GM19468 (cell line): Measurements from ENCODE around the gene MAP3K5.
"Not testable (repeated sequence)": the region's sequence is repeated elsewhere in the genome, so short reads cannot be mapped to it uniquely, and the experiment has no call there.

ENCODE experiments used
- ATAC-seq: cut with Tn5 transposase; IDR thresholded peaks from one replicate; pipeline ENCODE4 v1.9.1; 2021; ENCODE audit warnings: mild to moderate bottlenecking, moderate library complexity, moderate number of reproducible peaks; ENCODE audit not compliant: unreplicated experiment; ENCODE audit errors: extremely low read depth

MAP3K5 gene

GRCh38 chr6:136775081-136775480 lies 17.2 kb downstream of the MAP3K5 start:
- ATAC-seq: no peak

DNA sequence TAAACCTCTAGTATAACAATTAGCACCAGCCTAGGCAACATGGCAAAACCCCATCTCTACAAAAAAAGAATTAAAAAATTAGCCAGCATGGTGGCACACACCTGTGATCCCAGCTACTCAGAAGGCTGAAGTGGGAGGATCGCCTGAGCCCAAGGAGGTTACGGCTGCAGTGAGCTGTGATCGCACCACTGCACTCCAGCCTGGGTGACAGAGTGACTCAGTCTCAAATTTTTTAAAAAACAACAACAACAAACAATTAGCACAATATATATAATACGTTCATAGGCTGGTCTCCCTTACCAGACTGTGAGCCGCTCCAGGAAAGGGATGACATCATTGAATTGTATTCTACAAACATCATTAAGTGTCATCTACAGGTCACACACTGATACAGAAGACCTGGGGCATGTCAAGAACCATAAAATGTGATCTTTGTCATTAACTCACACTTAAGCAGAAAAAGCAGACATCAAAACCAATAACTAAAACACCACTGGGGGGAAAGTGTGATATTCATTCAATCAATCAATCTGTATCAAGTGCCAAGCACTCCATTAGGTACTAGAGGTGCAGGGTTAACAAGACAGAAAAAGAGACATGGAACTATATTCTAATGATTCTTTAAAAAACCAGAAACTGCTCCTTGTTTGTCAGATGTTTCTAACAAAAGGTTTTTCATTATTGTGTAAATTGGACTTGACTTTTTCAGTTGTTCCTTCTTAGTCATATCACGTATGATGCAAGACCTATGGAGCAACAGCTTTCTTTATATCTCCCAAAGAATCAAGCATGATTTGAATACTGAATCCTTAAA lies 17.8 kb downstream of the MAP3K5 start:
- ATAC-seq: no peak

- ATAC-seq: no peak
Measured at GRCh38 chr6:136773473-136773796, 18.8 kb downstream of the MAP3K5 start.

GRCh38 chr6:136772685-136773472 lies 19.4 kb downstream of the MAP3K5 start:
- ATAC-seq: peak; percentile 51

- ATAC-seq: no peak
Measured at GRCh38 chr6:136771306-136771705, 21.0 kb downstream of the MAP3K5 start.

- no peak for ATAC-seq
Measured at GRCh38 chr6:136769759-136770158, 22.5 kb downstream of the MAP3K5 start.

GRCh38 chr6:136769124-136769523 lies 23.2 kb downstream of the MAP3K5 start:
- no peak for ATAC-seq

- no peak for ATAC-seq
Measured at GRCh38 chr6:136767570-136768309, 24.5 kb downstream of the MAP3K5 start.

DNA sequence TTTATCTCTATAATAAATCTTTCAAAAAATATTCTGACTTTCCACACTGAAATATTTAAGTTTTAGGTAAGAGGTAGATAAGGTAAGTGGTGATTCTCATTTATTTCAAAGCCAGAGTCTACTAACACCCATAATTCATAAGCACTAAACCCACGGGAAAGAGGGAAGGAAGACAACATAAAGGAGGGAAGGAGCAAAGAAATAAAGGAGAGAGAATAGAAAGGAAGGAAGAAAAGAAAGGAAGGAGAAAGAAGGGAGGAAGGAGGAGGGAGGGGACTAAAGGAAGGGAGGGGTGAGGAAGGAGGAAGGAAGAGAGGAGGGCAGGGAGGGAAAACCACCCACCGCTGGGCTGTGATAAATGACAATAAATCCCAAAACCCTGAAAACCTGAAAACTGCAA lies 25.2 kb downstream of the MAP3K5 start:
- no peak for ATAC-seq

GRCh38 chr6:136766274-136766673 lies 26.0 kb downstream of the MAP3K5 start:
- no peak for ATAC-seq

DNA sequence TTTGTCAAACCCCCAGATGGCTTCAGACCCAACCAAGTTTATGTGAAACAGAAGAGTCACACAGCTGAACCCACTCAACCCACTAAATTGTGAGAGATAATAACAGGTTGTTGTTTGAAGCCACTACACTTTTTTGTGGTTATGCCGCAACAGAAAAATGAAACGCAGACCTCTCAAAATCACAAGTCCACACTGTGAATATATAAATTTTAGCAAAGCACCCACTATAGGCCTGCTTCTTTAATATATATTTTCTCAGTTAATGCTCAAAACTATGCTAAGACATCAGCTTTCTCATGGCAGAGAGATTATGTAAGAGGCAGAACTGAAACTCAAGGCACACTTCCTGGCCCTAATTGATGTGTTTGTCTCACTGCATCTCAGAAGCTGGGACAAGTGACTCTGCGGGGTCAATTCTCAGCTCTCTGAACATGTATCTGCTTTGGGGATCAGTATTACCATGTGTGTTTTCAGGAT lies 27.7 kb downstream of the MAP3K5 start:
- peak; percentile 14 for ATAC-seq

- ATAC-seq: peak; percentile 12
Measured at GRCh38 chr6:136763716-136764516, 28.4 kb downstream of the MAP3K5 start.

DNA sequence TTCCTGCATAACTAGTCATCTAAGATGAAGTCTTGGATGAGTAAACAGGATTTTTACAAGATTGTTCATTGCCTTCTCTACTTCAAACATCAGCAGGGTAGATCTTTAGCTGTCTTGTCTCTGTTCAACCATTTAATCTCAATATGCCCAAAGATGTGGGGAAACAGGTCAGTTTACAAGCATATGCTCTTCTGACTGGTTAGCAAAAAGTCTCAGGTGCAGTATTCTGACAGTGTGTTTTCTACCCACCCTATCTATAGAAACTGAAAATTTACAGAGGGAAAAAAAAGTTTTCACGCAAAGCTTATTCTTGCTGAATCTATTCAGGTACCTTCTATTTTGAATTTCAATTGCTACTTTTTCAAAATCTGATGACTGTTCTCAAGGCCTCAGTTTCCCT lies 29.0 kb downstream of the MAP3K5 start:
- ATAC-seq: no peak

DNA sequence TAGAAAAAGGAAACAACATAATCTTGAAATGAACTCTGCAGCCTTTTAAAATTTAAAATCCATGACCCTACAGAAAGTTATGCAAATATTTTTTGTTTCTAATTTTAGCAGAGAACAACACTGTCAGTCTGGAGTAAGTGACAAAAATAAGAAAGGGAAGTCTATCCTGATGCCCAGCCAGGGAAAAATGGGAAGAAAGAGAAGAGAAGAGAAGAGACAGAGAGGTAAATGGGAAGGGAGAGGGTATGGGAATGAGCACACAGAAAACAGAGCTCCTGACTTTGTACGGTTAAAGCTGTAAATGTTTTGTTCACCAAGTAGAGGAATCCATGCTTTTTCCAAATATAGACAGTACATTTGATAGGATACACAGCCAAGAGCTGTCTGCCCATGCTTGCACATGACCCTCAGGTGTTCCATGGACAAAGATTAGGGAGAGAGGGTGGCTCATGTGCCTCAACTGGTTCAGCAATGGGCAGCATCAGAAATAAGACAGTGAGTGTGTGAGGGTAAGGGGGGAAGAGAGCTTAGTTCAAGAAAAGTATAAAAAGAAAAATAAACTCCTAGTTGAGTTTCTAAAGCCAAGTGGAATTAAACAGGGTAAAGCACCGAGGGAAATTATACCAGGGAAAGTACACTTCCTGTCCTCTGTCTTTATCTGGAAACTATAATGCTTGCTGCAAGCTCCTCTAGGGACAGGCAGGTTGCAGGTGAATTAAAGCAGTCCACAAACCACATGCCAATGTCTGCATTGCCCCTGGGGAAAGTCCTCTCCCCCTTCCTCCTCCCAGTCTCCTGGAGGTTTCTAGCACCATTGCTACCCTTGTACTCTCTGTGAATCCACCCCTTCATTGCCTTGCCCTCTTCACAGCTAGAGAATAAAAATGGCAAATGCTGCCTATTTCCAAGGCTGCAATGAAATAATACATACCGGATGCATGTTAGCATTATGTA lies 30.0 kb downstream of the MAP3K5 start:
- ATAC-seq: no peak

- no peak for ATAC-seq
Measured at GRCh38 chr6:136761227-136761922, 30.9 kb downstream of the MAP3K5 start.

- ATAC-seq: not testable (repeated sequence)
Measured at GRCh38 chr6:136760781-136761180, 31.5 kb downstream of the MAP3K5 start.

DNA sequence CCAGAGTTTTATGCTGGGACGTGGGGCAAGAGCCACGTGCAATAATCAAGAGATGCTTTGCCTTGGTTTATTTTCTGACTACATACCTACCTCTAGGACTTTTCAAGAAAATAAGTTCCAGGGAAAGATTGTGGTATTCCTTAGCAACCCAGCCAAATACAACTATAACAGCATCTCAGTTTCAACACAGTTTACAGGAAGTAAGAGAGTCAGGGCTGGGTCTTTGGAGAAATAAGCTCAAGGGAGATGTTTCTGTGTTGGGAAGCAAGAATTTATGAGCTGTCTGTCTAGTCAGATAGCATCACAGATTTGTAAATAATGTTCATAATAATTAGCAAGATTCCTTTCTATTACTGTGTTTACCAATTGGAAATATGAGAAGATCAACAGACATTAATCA lies 35.1 kb downstream of the MAP3K5 start:
- ATAC-seq: no peak

- ATAC-seq: no peak
Measured at GRCh38 chr6:136754820-136755219, 37.5 kb downstream of the MAP3K5 start.
